Activated T-cell treated with anti-CD3 and anti-CD28 coated beads, Interleukin-2, amount 50 U/mL, for 72 hours (primary cell): ENCODE results near the gene PRXL2C. TPM values are rescaled to one million over a fixed set of nuclear protein-coding genes. Genes with fewer than 3 reads are reported as not detected.
A peak's percentile ranks its signal among the peaks of the same experiment; 100 is the strongest.
"Not testable (repeated sequence)": the region's sequence is repeated elsewhere in the genome, so short reads cannot be mapped to it uniquely, and the experiment has no call there.

Source experiments
- ATAC-seq, 2 donors: fragments of 150-1000 bp; cut with Tn5 transposase; replicated peaks in 1 of 2; 2 replicates each; pipeline ENCODE4 v1.10.0; 2021; ENCODE audit warnings: moderate library complexity in 2 of 2, mild to moderate bottlenecking in 1 of 2
- DNase-seq, 2 donors: peaks; one replicate each; pipeline ENCODE4 v3.0.0; 2021 to 2022; ENCODE audit warnings: mixed read lengths in 1 of 2
- H3K27ac Mint-ChIP-seq: one replicate; pipeline ENCODE4 v1.8.0; 2022; ENCODE audit warnings: mild to moderate bottlenecking, moderate library complexity, mixed read lengths
- H3K27me3 Mint-ChIP-seq: one replicate; pipeline ENCODE4 v1.8.0; 2022; ENCODE audit warnings: low read depth, mixed read lengths
- H3K36me3 Mint-ChIP-seq, 2 donors: one replicate each; pipeline ENCODE4 v1.8.0; 2022; ENCODE audit warnings: mixed read lengths in 2 of 2, mild to moderate bottlenecking in 1 of 2; ENCODE audit not compliant: insufficient read depth in 2 of 2
- H3K4me1 Mint-ChIP-seq: one replicate; pipeline ENCODE4 v1.8.0; 2022; ENCODE audit warnings: low read depth, mixed read lengths
- H3K4me3 Mint-ChIP-seq, 2 donors: one replicate each; pipeline ENCODE4 v1.8.0; 2022; ENCODE audit warnings: mild to moderate bottlenecking in 2 of 2, mixed read lengths in 2 of 2, moderate library complexity in 2 of 2
- H3K9me3 Mint-ChIP-seq, 2 donors: one replicate each; pipeline ENCODE4 v1.8.0; 2022; ENCODE audit warnings: mixed read lengths in 2 of 2
- total RNA-seq, 2 donors: library from RNA; stranded (reverse); gene quantifications; one replicate each; pipeline ENCODE4 v1.2.3, GENCODE V29; 2022

The PRXL2C gene
- 10 to 100 TPM; 11.6 to 17.1 TPM for total RNA-seq

GRCh38 chr9:96655198-96655851 is at the start of gene PRXL2C:
TSS of gene PRXL2C (minus strand) at chr9:96655317. CDS start at chr9:96655281, 36 bp downstream.
- H3K27me3 Mint-ChIP-seq: peaks cover 6% of the 10 kb centered on the region
- H3K4me1 Mint-ChIP-seq: peaks cover 20% of the 10 kb centered on the region
- H3K9me3 Mint-ChIP-seq: no peaks in the 10 kb centered on the region
- peak within 1 kb of the TSS; percentile 85 for H3K27ac Mint-ChIP-seq
- ATAC-seq: peak; percentile 92
- H3K36me3 Mint-ChIP-seq: peaks cover 2 to 4% of the 10 kb centered on the region in 2 donors
- peak; percentile 87 to 88 for DNase-seq
- peak within 1 kb of the TSS; percentile 94 to 95 for H3K4me3 Mint-ChIP-seq

GRCh38 chr9:96700721-96701375 is 45.7 kb upstream of the PRXL2C start:
- H3K27ac Mint-ChIP-seq, H3K9me3 Mint-ChIP-seq, H3K4me3 Mint-ChIP-seq, DNase-seq, ATAC-seq, H3K4me1 Mint-ChIP-seq, H3K36me3 Mint-ChIP-seq: not testable (repeated sequence)
- H3K27me3 Mint-ChIP-seq: peaks cover 14% of the 10 kb centered on the region

GRCh38 chr9:96691326-96691725 is 36.2 kb upstream of the PRXL2C start:
- H3K36me3 Mint-ChIP-seq: peaks cover 3 to 12% of the 10 kb centered on the region in 2 donors
- no peak for ATAC-seq

GRCh38 chr9:96688745-96689464 is 33.8 kb upstream of the PRXL2C start:
- peaks cover 13% of the 10 kb centered on the region for H3K4me1 Mint-ChIP-seq
- no peak for DNase-seq
- peaks cover 2 to 5% of the 10 kb centered on the region in 2 donors for H3K9me3 Mint-ChIP-seq
- H3K36me3 Mint-ChIP-seq: peaks cover 3 to 9% of the 10 kb centered on the region in 2 donors
- H3K4me3 Mint-ChIP-seq: no peak overlapping the region
- ATAC-seq: no peak
- H3K27ac Mint-ChIP-seq: no peak overlapping the region
- H3K27me3 Mint-ChIP-seq: peaks cover 18% of the 10 kb centered on the region

More at GRCh38 chr9:96691326-96691725, 36.2 kb upstream of the PRXL2C start:
- H3K4me3 Mint-ChIP-seq: no peak overlapping the region
- no peak for DNase-seq
- peaks cover 2 to 5% of the 10 kb centered on the region in 2 donors for H3K9me3 Mint-ChIP-seq
- H3K27me3 Mint-ChIP-seq: peaks cover 18% of the 10 kb centered on the region
- H3K4me1 Mint-ChIP-seq: peaks cover 13% of the 10 kb centered on the region
- H3K27ac Mint-ChIP-seq: no peak overlapping the region

GRCh38 chr9:96688187-96688586 is 33.1 kb upstream of the PRXL2C start:
- H3K4me1 Mint-ChIP-seq: peaks cover 13% of the 10 kb centered on the region
- peaks cover 3 to 8% of the 10 kb centered on the region in 2 donors for H3K36me3 Mint-ChIP-seq
- H3K27ac Mint-ChIP-seq: no peak overlapping the region
- no peak for DNase-seq
- ATAC-seq: no peak
- no peak overlapping the region for H3K4me3 Mint-ChIP-seq
- H3K27me3 Mint-ChIP-seq: peaks cover 18% of the 10 kb centered on the region
- peaks cover 2 to 5% of the 10 kb centered on the region in 2 donors for H3K9me3 Mint-ChIP-seq

- H3K9me3 Mint-ChIP-seq: peaks cover 0 to 5% of the 10 kb centered on the region in 2 donors
- peaks cover 18% of the 10 kb centered on the region for H3K27me3 Mint-ChIP-seq
- peak overlapping the region; percentile 1 for H3K27ac Mint-ChIP-seq
- DNase-seq (peak; percentile 72 to 85), ATAC-seq (peak; percentile 97 to 98)
- peaks cover 0 to 6% of the 10 kb centered on the region in 2 donors for H3K36me3 Mint-ChIP-seq
- peak overlapping the region; percentile 83 to 87 for H3K4me3 Mint-ChIP-seq
- peaks cover 13% of the 10 kb centered on the region for H3K4me1 Mint-ChIP-seq
Measured at GRCh38 chr9:96686638-96687335, 31.7 kb upstream of the PRXL2C start.

- no peak overlapping the region for H3K4me3 Mint-ChIP-seq
- DNase-seq (no peak), ATAC-seq (no peak)
- no peaks in the 10 kb centered on the region for H3K36me3 Mint-ChIP-seq
- no peaks in the 10 kb centered on the region for H3K9me3 Mint-ChIP-seq
- no peaks in the 10 kb centered on the region for H3K4me1 Mint-ChIP-seq
- H3K27me3 Mint-ChIP-seq: no peaks in the 10 kb centered on the region
- H3K27ac Mint-ChIP-seq: no peak overlapping the region
Measured at GRCh38 chr9:96680812-96681499, 25.8 kb upstream of the PRXL2C start.

GRCh38 chr9:96674906-96675538 is 19.9 kb upstream of the PRXL2C start:
- H3K4me1 Mint-ChIP-seq: no peaks in the 10 kb centered on the region
- ATAC-seq (no peak), DNase-seq (no peak)
- no peaks in the 10 kb centered on the region for H3K9me3 Mint-ChIP-seq
- peaks cover 0 to 1% of the 10 kb centered on the region in 2 donors for H3K36me3 Mint-ChIP-seq
- no peak overlapping the region for H3K4me3 Mint-ChIP-seq
- peaks cover 5% of the 10 kb centered on the region for H3K27me3 Mint-ChIP-seq
- no peak overlapping the region for H3K27ac Mint-ChIP-seq

- not testable (repeated sequence) for H3K27ac Mint-ChIP-seq, DNase-seq, H3K9me3 Mint-ChIP-seq, H3K36me3 Mint-ChIP-seq, H3K27me3 Mint-ChIP-seq, ATAC-seq, H3K4me1 Mint-ChIP-seq, H3K4me3 Mint-ChIP-seq
Measured at GRCh38 chr9:96673786-96674185, 18.7 kb upstream of the PRXL2C start.

- Mint-ChIP-seq H3K27me3 (peaks cover 5% of the 10 kb centered on the region), H3K4me3 (no peak overlapping the region), H3K9me3 (no peaks in the 10 kb centered on the region), H3K4me1 (no peaks in the 10 kb centered on the region), H3K36me3 (peaks cover 0 to 1% of the 10 kb centered on the region in 2 donors), H3K27ac (no peak overlapping the region)
- ATAC-seq (no peak), DNase-seq (no peak)
Measured at GRCh38 chr9:96668868-96669534, 13.9 kb upstream of the PRXL2C start.

GRCh38 chr9:96667363-96667728 is 12.2 kb upstream of the PRXL2C start:
- no peak overlapping the region for H3K4me3 Mint-ChIP-seq

More at GRCh38 chr9:96667363-96667728, 12.2 kb upstream of the PRXL2C start:
- Mint-ChIP-seq H3K36me3 (no peaks in the 10 kb centered on the region), H3K27me3 (peaks cover 6% of the 10 kb centered on the region), H3K27ac (no peak overlapping the region), H3K9me3 (no peaks in the 10 kb centered on the region), H3K4me1 (no peaks in the 10 kb centered on the region)
- DNase-seq (no peak), ATAC-seq (no peak)
